BJ (cell line): Measurements from ENCODE around the gene PCBP3. TPM values are rescaled to one million over a fixed set of nuclear protein-coding genes. Genes with fewer than 3 reads are reported as not detected.

Experiments
- CTCF ChIA-PET: fragments of 350-600 bp; formaldehyde crosslinking; extraction: SDS; loops from one replicate; lab custom pipeline; 2021; ENCODE audit warnings: antibody characterized with exemption, inconsistent platforms; lab: Yijun Ruan, JAX
- POLR2A ChIA-PET: fragments of 300-600 bp; sonication (Branson Sonifier 250); formaldehyde crosslinking; extraction: SDS; loops from one replicate; lab custom pipeline; 2021; ENCODE audit warnings: antibody characterized with exemption; lab: Charles Lee
- DNase-seq: peaks from one replicate; pipeline ENCODE4 v3.0.0-alpha.2; 2011; ENCODE audit warnings: low read depth
- H3K27me3 ChIP-seq: 2 replicates; pipeline ENCODE4 v1.6.0; 2011; ENCODE audit warnings: low read length; ENCODE audit not compliant: control insufficient read depth, insufficient read depth
- H3K36me3 ChIP-seq: 2 replicates; pipeline ENCODE4 v1.5.1; 2011; ENCODE audit warnings: low read length; ENCODE audit not compliant: control insufficient read depth, insufficient read depth
- H3K4me3 ChIP-seq: 2 replicates; pipeline ENCODE4 v1.5.1; 2011; ENCODE audit warnings: low read depth, mild to moderate bottlenecking, control low read depth, low read length
- polyA plus RNA-seq: library from polyadenylated mRNA; depleted of rRNA; stranded (reverse); fragments of >200 nt; gene quantifications from 2 replicates; pipeline ENCODE4 v1.2.3, GENCODE V29; 2011
- TF ChIP-seq, protein P1 (sequence below): IDR thresholded peaks from 2 replicates; pipeline ENCODE4 v1.5.1; 2011; ENCODE audit warnings: low read depth, mild to moderate bottlenecking, control low read depth, inconsistent platforms, low read length, moderate library complexity; ENCODE audit not compliant: insufficient read depth

Gene PCBP3
- polyA plus RNA-seq, 1 experiment, result 2.1 TPM

DNA sequence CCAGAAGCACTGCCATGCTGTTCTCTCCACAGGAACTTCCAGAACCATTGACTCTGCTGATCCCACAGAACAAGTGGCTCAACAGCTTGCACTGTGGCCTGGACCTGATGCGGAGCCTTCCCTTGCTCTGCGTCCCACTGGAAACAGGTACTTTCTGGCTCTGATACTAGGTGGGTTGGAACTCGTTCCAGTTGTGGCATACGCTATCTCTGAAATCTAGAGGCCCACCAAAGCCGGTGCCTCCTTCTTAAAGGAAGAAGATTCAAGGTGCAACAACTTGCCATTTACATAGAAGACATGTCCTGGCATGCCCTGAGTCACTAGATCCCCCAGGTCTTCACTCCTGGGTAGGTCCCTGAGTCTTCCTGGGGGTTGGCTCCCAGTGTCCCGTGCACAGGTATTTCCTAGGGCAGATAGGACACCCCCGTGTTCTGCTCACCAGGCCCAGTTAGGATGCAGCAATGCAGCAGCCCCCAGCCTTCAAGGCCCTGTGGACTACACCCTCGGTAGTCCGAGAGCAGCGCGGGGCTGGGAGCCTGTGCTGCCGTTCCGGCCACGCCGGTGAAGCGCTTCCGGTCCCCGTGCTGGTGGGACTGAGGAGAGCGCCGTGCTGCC, 10.8 kb upstream of the PCBP3 start:
- DNase-seq, result no peak
- ChIA-PET POLR2A (no interaction called here), CTCF (no interaction called here)
- TF ChIP-seq, protein P1, sequence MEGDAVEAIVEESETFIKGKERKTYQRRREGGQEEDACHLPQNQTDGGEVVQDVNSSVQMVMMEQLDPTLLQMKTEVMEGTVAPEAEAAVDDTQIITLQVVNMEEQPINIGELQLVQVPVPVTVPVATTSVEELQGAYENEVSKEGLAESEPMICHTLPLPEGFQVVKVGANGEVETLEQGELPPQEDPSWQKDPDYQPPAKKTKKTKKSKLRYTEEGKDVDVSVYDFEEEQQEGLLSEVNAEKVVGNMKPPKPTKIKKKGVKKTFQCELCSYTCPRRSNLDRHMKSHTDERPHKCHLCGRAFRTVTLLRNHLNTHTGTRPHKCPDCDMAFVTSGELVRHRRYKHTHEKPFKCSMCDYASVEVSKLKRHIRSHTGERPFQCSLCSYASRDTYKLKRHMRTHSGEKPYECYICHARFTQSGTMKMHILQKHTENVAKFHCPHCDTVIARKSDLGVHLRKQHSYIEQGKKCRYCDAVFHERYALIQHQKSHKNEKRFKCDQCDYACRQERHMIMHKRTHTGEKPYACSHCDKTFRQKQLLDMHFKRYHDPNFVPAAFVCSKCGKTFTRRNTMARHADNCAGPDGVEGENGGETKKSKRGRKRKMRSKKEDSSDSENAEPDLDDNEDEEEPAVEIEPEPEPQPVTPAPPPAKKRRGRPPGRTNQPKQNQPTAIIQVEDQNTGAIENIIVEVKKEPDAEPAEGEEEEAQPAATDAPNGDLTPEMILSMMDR, result no peak
- Histone ChIP-seq H3K27me3 (no peaks in the 10 kb centered on the region), H3K36me3 (no peaks in the 10 kb centered on the region), H3K4me3 (no peak overlapping the region)

DNA sequence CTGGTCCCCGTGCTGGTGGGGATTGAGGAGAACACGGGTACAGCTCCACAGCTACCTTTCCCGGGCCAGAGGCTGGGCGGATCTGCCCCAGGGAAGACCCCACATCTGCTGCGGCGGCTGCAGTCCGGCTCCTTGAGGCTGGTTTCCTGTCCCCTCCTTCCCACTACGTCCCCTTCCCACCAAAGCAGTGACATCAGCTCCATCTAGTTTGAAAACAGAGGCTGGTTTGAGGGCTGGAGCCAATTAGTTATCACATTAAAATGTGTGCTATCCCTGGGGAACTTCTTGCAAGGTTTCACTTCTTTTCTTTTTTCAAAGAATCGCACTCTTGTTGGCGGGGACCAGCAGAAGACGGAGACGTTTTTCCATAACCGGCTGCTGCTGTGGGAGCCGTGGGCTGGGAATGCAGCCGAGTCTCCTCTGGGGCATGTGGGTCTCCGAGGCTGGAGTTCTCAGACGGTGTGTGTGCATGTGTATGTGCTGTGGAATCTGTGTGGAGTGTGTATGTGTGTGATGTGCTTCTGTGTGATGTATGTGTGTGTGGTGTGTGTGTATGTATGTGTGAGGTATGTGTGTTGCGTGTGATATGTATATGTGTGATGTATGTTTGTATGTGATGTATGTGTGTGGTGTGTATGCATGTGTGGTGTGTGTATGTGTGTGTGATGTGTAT, 8.9 kb upstream of the PCBP3 start:
- ChIA-PET CTCF (interaction anchor here (0.6 kb wide), 1 partner anchor 46 kb away, joined by 3 read pairs; no protein-coding TSS in a partner anchor), POLR2A (no interaction called here)
- no peak for DNase-seq
- no peak overlapping the region for H3K4me3 ChIP-seq
- H3K27me3 ChIP-seq, result 0 out of 2 replicates have a peak, but pooled peaks cover 2% of the 10 kb centered on the region
- TF ChIP-seq, protein P1, result no peak
- H3K36me3 ChIP-seq, result no peaks in the 10 kb centered on the region

DNA sequence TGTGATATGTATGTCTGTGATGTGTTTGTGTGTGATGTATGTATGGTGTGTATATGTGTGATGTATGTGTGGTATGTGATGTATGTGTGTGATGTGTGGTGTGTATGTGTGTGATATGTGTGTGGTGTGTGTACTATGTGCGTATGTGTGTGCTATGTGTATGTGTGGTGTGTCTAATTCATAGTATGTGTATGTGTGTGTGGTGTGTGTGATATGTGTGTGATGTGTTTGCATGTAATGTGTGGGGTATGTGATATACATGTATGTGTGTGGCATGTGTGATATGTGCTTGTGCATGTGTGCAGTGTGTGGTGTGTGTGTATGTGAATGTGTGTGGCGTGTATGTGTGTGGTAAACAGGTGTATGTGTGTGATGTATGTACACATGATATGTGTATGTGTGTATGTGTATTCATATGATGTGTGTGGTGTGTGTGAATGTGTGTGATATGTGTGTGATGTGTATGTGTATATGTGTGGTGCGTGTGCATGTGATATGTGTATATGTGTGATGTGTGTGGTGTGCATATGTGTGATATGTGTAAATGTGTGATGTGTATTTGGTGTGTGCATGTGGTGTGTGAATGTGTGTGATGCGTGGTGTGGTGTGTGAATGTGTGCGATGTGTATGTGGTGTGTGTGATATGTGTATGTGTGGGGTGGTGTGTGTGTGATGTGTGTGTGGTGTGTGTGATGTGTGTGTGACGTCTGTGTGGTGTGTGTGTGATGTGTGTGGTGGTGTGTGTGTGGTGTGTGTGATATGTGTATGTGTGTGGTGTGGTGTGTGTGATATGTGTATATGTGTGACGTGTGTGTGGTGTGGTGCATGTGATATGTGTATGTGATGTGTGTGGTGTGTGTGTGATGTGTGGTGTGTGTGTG, 8.0 kb upstream of the PCBP3 start:
- CTCF ChIA-PET, result no interaction called here
- Histone ChIP-seq H3K4me3 (no peak overlapping the region), H3K27me3 (0 out of 2 replicates have a peak, but pooled peaks cover 2% of the 10 kb centered on the region), H3K36me3 (no peaks in the 10 kb centered on the region)
- POLR2A ChIA-PET, result no interaction called here
- TF ChIP-seq, protein P1, result no peak
- DNase-seq, result no peak

DNA sequence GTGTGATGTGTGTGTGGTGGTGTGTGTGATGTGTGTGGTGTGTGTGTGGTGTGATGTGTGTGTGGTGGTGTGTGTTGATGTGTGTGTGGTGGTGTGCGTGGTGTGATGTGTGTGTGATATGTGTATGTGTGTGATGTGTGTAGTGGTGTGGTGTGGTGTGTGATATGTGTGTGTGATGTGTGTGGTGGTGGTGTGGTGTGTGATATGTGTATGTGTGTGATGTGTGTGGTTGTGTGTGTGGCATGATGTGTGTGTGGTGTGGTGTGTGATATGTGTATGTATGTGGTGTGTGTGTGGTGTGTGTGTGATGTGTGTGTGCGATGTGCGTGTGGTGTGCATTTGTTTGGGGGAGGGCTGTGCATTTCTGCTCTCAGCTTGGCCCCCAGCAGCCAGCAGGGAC, 7.1 kb upstream of the PCBP3 start:
- DNase-seq, result no peak
- CTCF ChIA-PET, result interaction anchor here (0.9 kb wide), 1 partner anchor 15 kb away, joined by 4 read pairs; no protein-coding TSS in a partner anchor
- no peaks in the 10 kb centered on the region for H3K36me3 ChIP-seq
- 0 out of 2 replicates have a peak, but pooled peaks cover 2% of the 10 kb centered on the region for H3K27me3 ChIP-seq
- TF ChIP-seq, protein P1, result no peak
- POLR2A ChIA-PET, result no interaction called here
- no peak overlapping the region for H3K4me3 ChIP-seq
